HL-60 (cell line): ENCODE data around the gene CRYBG3.

Experiments
- TF ChIP-seq, protein P1 (sequence below): IDR thresholded peaks from one replicate; pipeline ENCODE4 v1.5.1; 2011; ENCODE audit warnings: low read length, control low read depth, inconsistent platforms; ENCODE audit not compliant: insufficient read depth
- TF ChIP-seq, protein P2 (sequence below): IDR thresholded peaks from 2 replicates; pipeline ENCODE4 v1.6.1; 2012; ENCODE audit warnings: low read depth; ENCODE audit not compliant: insufficient replicate concordance

DNA sequence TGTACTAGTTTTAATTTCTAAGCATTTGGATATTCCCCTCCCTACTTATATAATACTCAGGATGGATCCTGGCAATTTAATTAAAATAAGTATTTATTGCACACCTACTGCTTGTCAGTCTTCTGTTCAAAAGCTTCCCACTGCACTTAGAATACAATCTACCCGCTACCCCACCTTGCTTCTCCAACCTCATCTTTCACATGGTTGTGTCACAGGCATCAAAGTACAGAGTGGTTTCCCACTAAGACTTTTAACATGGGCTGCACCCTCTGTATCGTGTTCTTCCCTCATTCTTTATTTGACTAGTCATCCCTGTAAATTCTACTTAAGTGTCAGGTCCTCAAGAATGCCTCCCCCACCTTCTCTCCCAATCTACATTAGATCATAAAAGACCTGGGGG, 115.4 kb downstream of the CRYBG3 start:
- TF ChIP-seq, protein P1, sequence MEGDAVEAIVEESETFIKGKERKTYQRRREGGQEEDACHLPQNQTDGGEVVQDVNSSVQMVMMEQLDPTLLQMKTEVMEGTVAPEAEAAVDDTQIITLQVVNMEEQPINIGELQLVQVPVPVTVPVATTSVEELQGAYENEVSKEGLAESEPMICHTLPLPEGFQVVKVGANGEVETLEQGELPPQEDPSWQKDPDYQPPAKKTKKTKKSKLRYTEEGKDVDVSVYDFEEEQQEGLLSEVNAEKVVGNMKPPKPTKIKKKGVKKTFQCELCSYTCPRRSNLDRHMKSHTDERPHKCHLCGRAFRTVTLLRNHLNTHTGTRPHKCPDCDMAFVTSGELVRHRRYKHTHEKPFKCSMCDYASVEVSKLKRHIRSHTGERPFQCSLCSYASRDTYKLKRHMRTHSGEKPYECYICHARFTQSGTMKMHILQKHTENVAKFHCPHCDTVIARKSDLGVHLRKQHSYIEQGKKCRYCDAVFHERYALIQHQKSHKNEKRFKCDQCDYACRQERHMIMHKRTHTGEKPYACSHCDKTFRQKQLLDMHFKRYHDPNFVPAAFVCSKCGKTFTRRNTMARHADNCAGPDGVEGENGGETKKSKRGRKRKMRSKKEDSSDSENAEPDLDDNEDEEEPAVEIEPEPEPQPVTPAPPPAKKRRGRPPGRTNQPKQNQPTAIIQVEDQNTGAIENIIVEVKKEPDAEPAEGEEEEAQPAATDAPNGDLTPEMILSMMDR = no peak
- TF ChIP-seq, protein P2, sequence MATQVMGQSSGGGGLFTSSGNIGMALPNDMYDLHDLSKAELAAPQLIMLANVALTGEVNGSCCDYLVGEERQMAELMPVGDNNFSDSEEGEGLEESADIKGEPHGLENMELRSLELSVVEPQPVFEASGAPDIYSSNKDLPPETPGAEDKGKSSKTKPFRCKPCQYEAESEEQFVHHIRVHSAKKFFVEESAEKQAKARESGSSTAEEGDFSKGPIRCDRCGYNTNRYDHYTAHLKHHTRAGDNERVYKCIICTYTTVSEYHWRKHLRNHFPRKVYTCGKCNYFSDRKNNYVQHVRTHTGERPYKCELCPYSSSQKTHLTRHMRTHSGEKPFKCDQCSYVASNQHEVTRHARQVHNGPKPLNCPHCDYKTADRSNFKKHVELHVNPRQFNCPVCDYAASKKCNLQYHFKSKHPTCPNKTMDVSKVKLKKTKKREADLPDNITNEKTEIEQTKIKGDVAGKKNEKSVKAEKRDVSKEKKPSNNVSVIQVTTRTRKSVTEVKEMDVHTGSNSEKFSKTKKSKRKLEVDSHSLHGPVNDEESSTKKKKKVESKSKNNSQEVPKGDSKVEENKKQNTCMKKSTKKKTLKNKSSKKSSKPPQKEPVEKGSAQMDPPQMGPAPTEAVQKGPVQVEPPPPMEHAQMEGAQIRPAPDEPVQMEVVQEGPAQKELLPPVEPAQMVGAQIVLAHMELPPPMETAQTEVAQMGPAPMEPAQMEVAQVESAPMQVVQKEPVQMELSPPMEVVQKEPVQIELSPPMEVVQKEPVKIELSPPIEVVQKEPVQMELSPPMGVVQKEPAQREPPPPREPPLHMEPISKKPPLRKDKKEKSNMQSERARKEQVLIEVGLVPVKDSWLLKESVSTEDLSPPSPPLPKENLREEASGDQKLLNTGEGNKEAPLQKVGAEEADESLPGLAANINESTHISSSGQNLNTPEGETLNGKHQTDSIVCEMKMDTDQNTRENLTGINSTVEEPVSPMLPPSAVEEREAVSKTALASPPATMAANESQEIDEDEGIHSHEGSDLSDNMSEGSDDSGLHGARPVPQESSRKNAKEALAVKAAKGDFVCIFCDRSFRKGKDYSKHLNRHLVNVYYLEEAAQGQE = no peak
